ENCODE measurements around the gene MYL6.
"Not testable (repeated sequence)": the region's sequence is repeated elsewhere in the genome, so short reads cannot be mapped to it uniquely, and the experiment has no call there.

The MYL6 gene

DNA sequence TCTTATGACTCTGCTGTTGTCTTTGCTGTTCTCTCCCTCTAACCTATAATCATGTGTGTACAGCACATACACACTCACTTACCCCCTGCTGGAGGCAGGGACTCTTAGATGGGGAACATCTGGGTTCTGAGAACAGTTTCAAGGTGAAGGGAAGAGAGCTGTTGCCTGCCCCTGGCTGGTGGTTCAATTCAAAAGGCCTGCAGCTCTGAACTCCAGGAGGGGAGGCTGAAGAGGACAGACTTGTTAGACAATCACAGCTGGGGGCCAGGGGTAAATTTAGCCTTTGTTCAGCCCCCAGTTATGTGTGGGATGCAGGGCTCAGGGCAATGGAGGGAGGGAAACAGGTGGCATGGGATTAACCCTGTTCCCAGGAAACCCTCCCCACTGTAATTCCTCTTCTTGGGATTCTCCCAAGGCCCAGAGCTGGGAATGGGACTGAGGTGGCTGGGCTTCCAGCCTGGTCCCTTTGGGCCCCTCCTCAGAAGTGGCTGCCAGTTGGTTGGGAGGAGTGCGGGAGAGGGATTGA lies 3.9 kb upstream of the MYL6 start:
- DNase-seq (ENCODE audit: low read depth in 1 of 2, low spot score in 1 of 2), result no peak
- in situ Hi-C loops (cut with HindIII; ENCODE audit: low pct_unique_long_range_greater_than_20kb, low sequenced_read_pairs), result no loop called here
- no peak for TF ChIP-seq JUND (IDR thresholded peaks at IDR 0.05; ENCODE audit: low read depth)

DNA sequence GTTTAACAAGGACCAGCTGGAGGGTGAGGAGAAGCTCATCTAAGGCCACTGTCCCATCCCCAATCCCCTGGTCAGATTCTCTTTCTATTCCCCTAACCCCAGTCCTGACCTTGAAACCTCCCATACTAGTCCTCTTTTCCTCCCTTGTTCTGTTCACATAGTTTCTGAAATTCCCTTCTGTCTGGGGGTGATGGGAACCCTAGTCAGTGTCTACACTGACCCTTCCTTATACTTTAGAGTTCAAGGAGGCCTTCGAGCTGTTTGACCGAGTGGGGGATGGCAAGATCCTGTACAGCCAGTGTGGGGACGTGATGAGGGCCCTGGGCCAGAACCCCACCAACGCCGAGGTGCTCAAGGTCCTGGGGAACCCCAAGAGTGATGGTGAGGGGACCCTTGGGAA lies 3.3 kb upstream of the MYL6 start:
- DNase-seq (ENCODE audit: low read depth in 1 of 2, low spot score in 1 of 2), result no peak
- in situ Hi-C loops (cut with HindIII; ENCODE audit: low pct_unique_long_range_greater_than_20kb, low sequenced_read_pairs), result no loop called here
- no peak for TF ChIP-seq JUND (IDR thresholded peaks at IDR 0.05; ENCODE audit: low read depth)

DNA sequence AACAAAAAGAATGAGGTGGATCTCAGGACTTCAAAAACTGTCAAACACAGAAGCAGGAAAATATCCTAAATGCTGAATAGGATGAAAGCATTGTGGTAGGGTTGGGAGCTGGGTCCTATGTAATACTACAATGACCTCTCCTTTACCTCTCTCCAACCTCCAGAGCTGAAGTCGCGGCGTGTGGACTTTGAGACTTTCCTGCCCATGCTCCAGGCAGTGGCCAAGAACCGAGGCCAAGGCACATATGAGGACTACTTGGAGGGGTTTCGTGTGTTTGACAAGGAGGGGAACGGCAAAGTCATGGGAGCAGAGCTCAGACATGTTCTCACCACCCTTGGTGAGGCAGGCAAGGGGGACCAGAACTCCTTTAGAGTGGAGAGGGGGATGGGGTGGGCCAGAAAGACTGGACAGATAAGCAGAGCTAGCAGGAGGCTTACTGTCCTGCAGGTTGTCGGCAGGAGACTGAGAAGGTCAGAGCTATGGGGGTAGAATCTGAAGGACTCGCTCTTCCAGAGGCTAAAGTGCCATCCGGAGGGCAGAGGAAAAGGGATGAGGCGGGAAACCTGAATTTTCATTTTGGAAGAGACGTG lies 2.8 kb upstream of the MYL6 start:
- in situ Hi-C loops (cut with HindIII; ENCODE audit: low pct_unique_long_range_greater_than_20kb, low sequenced_read_pairs), result no loop called here
- no peak for DNase-seq (ENCODE audit: low read depth in 1 of 2, low spot score in 1 of 2)
- TF ChIP-seq JUND (IDR thresholded peaks at IDR 0.05; ENCODE audit: low read depth), result no peak

DNA sequence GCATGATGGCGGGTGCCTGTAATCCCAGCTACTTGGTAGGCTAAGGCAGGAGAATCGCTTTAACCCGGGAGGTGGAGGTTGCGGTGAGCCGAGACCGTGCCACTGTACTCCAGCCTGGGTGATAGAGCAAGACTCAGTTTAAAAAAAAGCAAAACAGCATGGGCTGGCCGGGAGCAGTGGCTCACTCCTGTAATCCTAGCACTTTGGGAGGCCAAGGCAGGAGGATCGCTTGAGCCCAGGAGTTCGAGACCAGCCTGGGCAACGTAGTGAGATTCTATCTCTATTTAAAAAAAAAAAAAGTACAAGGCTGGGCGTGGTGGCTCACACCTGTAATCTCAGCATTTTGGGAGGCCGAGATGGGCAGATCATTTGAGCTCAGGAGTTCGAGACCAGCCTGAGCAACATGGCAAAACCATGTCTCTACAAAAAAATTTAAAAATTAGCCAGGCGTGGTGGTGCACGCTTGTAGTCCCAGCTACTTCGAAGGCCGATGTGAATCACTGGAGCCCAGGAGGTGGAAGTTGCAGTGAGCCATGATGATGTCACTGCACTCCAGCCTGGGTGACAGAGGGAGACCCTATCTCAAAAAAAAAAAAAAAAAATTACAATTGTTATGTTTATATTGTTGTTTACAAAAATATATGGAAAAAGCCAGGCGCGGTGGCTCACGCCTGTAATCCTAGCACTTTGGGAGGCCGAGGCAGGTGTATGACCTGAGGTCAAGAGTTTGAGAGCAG lies 1.5 kb upstream of the MYL6 start:
- DNase-seq (ENCODE audit: low read depth in 1 of 2, low spot score in 1 of 2); in situ Hi-C loops (cut with HindIII; ENCODE audit: low pct_unique_long_range_greater_than_20kb, low sequenced_read_pairs): not testable (repeated sequence)

DNA sequence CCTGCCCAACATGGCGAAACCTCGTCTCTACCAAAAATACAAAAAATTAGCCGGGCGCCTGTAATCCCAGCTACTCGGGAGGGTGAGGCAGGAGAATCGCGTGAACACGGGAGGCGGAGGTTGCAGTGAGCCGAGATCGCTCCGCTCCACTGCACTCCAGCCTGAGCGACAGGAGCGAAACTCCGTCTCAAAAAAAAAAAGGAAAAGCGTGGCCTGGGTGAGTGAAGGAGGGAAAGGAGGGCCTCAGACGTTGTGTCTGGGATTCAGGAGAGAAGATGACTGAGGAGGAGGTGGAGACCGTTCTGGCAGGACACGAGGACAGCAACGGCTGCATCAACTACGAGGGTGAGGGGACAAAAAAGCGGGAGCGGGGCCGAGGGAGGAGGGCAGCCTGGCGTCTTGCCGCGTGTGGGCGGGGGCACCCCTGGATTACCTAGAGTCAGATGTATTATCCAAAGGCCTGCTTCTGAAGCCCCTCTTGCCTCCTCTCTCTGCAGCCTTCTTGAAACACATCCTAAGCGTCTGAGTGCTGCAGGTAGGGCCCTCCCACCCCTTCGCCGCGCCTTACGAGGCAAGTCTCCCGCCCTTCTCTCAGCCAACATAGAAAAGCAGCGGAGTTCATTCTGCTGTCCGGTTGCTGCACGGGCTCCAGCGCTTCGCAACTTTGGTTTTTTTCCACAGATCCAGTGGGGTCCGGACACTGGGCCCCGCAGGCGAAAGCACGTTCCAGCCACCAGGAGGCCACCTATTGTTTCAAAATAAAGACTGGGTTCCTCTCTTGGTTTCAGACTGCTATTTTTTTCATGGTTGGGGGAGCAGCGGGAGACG lies 744 bp upstream of the MYL6 start:
- DNase-seq (ENCODE audit: low read depth in 1 of 2, low spot score in 1 of 2), result peak; percentile 66 to 88
- no peak for TF ChIP-seq JUND (IDR thresholded peaks at IDR 0.05; ENCODE audit: low read depth)
- in situ Hi-C loops (cut with HindIII; ENCODE audit: low pct_unique_long_range_greater_than_20kb, low sequenced_read_pairs), result no loop called here

DNA sequence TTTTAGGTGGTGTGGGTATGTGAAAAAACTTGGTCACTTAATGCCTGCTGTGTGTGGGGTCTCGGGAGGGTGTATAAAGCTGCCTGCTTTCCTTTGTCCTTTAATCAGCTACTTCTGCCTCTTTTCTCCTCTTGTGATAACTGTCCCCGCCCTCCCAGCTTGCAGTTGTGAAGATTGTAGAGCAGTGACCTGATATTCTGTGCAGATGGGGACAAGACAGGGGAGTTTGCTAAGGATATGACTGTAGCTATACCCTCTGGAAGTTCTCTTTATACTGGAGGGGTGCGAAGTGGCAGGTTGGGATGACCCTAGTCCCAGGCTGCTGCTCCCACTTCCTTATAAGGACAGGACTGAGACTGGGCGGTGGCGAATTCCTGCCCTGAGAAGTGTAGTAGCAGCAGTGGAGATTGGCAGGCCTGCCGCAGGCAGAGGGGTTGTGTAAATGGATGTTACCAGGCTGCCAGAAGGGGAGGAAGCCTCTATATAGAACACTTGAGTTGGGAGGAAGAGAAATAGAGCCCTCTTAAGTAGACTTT lies 835 bp downstream of the MYL6 start:
- in situ Hi-C loops (cut with HindIII; ENCODE audit: low pct_unique_long_range_greater_than_20kb, low sequenced_read_pairs), result no loop called here
- no peak for TF ChIP-seq JUND (IDR thresholded peaks at IDR 0.05; ENCODE audit: low read depth)
- DNase-seq (ENCODE audit: low read depth in 1 of 2, low spot score in 1 of 2), result peak; percentile 65 to 80

DNA sequence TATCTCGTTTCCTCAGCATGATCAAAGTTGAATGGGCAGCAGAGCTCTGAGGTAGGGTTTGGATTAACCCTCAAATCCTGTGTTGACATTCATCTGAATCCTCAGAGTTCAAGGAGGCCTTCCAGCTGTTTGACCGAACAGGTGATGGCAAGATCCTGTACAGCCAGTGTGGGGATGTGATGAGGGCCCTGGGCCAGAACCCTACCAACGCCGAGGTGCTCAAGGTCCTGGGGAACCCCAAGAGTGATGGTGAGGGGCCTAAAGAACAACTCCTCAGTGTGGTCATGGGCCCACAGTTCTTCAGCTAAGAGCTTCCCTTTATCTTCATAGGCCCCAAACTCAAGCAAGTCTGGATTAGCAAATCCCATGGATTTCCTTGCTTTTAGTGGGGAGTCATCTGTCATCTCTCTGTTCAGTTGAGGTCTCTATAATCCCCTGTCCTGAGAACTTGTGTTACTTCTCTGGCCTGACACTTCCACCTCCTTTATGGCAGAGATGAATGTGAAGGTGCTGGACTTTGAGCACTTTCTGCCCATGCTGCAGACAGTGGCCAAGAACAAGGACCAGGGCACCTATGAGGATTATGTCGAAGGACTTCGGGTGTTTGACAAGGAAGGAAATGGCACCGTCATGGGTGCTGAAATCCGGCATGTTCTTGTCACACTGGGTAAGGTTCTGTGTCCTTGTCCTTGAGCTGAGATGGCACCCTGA lies 1.5 kb downstream of the MYL6 start:
- DNase-seq (ENCODE audit: low read depth in 1 of 2, low spot score in 1 of 2), result no peak
- no peak for TF ChIP-seq JUND (IDR thresholded peaks at IDR 0.05; ENCODE audit: low read depth)
- in situ Hi-C loops (cut with HindIII; ENCODE audit: low pct_unique_long_range_greater_than_20kb, low sequenced_read_pairs), result no loop called here

DNA sequence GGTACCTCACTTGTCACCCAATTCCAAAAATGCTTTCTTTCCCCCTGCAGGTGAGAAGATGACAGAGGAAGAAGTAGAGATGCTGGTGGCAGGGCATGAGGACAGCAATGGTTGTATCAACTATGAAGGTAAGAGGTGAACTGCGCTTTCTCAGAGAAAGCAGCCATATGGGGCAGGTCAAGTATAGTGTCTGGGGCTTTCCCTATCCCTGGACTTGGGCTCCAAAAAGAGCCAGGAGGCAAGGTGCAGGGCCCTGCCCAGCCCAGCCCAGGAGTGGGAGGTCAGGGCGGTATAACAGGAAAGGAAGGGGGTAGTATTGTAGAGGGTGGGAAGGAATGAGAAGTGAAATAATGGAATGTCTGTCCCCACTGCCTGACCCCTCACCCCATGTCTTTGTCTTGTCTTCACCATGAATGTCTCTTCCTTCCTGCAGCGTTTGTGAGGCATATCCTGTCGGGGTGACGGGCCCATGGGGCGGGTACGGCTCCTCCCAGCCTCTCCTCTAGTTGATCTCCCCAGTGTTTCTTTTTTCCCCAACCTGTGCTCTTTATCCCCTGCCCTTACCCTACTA lies 2.1 kb downstream of the MYL6 start:
- TF ChIP-seq JUND (IDR thresholded peaks at IDR 0.05; ENCODE audit: low read depth), result no peak
- in situ Hi-C loops (cut with HindIII; ENCODE audit: low pct_unique_long_range_greater_than_20kb, low sequenced_read_pairs), result no loop called here
- DNase-seq (ENCODE audit: low read depth in 1 of 2, low spot score in 1 of 2), result no peak

DNA sequence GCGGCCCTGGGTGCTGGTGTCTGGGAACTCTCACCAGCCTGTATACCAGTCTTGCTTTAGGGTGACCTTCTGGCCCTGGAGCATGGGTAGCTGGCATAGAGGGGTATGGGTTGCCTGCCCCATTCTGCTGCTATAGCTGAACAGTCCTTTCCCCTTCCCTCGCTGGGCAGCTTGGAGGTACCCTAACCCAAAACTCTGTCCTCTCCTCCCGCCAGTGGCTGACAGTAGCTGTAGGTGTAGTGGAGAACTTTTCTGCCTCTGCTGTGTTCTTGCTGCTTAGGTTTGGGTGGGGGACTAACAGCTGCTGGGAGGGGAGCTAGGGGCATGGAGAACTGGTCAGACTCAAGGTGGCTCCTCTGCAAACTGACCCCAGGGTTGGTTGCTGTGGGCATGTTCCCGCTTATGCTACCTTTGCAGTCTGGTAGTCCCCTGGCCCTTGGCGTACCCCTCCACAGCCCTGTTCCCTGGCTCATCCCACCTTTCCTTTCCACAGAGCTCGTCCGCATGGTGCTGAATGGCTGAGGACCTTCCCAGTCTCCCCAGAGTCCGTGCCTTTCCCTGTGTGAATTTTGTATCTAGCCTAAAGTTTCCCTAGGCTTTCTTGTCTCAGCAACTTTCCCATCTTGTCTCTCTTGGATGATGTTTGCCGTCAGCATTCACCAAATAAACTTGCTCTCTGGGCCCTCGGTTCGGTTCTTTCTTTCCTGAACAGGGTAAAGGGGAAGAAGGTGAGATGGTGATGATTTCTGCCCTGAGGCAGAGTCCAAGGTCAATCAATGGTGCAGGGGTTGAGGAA lies 2.9 kb downstream of the MYL6 start:
- in situ Hi-C loops (cut with HindIII; ENCODE audit: low pct_unique_long_range_greater_than_20kb, low sequenced_read_pairs), result no loop called here
- no peak for TF ChIP-seq JUND (IDR thresholded peaks at IDR 0.05; ENCODE audit: low read depth)
- DNase-seq (ENCODE audit: low read depth in 1 of 2, low spot score in 1 of 2), result no peak

DNA sequence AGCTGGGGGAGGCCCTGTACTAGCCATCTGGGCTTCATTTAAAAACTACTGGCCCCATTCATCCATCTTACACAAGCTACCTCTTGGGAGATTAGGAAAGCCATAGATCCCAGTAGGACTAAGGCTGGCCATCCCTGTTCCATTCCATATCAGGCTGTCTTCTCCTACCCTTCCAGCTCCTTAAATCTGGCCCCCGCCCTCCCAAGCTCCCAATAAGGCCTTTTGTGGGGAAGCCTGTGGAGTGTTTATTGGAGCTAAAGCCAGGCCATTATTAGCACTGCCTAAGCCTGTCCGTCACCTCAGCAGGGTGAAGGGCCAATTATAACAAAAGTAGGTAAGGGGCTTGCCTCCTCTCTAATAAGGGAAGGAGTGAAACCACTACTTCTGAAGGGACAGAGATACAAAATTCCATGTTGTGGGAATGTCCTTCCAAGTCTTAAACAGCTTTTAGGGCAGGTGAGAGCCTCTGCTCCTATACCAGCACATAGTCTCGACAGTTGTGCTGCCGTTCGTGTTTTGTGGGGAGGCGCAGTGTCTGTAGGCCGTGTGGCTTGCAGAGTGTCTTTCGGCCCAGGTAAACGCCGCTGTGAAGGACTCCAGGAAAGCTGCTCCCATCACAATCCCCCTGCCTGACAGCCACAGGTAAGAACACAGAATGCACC lies 3.7 kb downstream of the MYL6 start:
- no peak for DNase-seq (ENCODE audit: low read depth in 1 of 2, low spot score in 1 of 2)
- in situ Hi-C loops (cut with HindIII; ENCODE audit: low pct_unique_long_range_greater_than_20kb, low sequenced_read_pairs), result no loop called here
- TF ChIP-seq JUND (IDR thresholded peaks at IDR 0.05; ENCODE audit: low read depth), result no peak
